Thyroid gland (tissue), 4 donors: ENCODE data around the gene KCNQ1. TPM values are rescaled to one million over a fixed set of nuclear protein-coding genes. Genes with fewer than 3 reads are reported as not detected.
A peak's percentile ranks its signal among the peaks of the same experiment; 100 is the strongest.

Source experiments
- DNase-seq, 2 donors: peaks; one replicate each; pipeline ENCODE4 v3.0.0-alpha.2; 2019
- H3K27ac ChIP-seq, 3 donors: fragments of 200-600 bp; sonication (generic); 1 replicate in 2 of 3; 2 replicates in 1 of 3; pipeline ENCODE4 v1.5.1; 2016 to 2019; ENCODE audit warnings: mild to moderate bottlenecking in 1 of 3, moderate library complexity in 1 of 3
- H3K27me3 ChIP-seq: fragments of 200-600 bp; sonication (generic); one replicate; pipeline ENCODE4 v1.5.1; 2019
- H3K36me3 ChIP-seq, 2 donors: fragments of 200-600 bp; sonication (generic); one replicate each; pipeline ENCODE4 v1.5.1; 2016 to 2019
- H3K4me1 ChIP-seq, 2 donors: fragments of 200-600 bp; sonication (generic); one replicate each; pipeline ENCODE4 v1.5.1; 2017 to 2019
- H3K4me3 ChIP-seq, 3 donors: fragments of 200-600 bp; sonication (generic); replicated peaks in 1 of 3; 1 replicate in 2 of 3; 2 replicates in 1 of 3; pipeline ENCODE4 v1.5.1; 2016; ENCODE audit warnings: mild to moderate bottlenecking in 1 of 3
- H3K9me3 ChIP-seq: fragments of 200-600 bp; sonication (generic); one replicate; pipeline ENCODE4 v1.5.1; 2017
- POLR2A ChIP-seq, 2 donors: fragments of 450-650 bp; IDR thresholded peaks; one replicate each; pipeline ENCODE4 v1.6.1; 2017; ENCODE audit warnings: antibody characterized with exemption in 2 of 2, mild to moderate bottlenecking in 2 of 2, moderate library complexity in 1 of 2
- WGBS, 2 donors: methylation state at CpG; one replicate each; pipeline ENCODE4 v1.1.5; 2017; 5-methylcytosine and 5-hydroxymethylcytosine counted together
- intact Hi-C: fragments of 100-400 bp; cut with DNase I; formaldehyde crosslinking; loops from one replicate; pipeline ENCODE4 v1.15.1; 2023
- total RNA-seq, 4 donors: library from RNA; depleted of rRNA; stranded (reverse); fragments of >200 nt; gene quantifications; one replicate each; pipeline ENCODE4 v1.2.3, GENCODE V29; 2016
- TF ChIP-seq, protein P1 (sequence below), 6 experiments: fragments of 200-600 bp in 3 of 6; fragments of 450-650 bp in 3 of 6; sonication (generic) in 3 of 6; IDR thresholded peaks; one replicate each; pipeline ENCODE4 v1.5.1; 2016 to 2019; ENCODE audit warnings: antibody characterized with exemption in 6 of 6, mild to moderate bottlenecking in 2 of 6, inconsistent platforms in 1 of 6, moderate library complexity in 1 of 6

KCNQ1 gene
- total RNA-seq, 4 donors from 2014 or later: 51.3 to 103 (median 97.8) TPM

GRCh38 chr11:2838091-2838490 is 393.3 kb downstream of the KCNQ1 start:
- no peak overlapping the region for H3K4me3 ChIP-seq

DNA sequence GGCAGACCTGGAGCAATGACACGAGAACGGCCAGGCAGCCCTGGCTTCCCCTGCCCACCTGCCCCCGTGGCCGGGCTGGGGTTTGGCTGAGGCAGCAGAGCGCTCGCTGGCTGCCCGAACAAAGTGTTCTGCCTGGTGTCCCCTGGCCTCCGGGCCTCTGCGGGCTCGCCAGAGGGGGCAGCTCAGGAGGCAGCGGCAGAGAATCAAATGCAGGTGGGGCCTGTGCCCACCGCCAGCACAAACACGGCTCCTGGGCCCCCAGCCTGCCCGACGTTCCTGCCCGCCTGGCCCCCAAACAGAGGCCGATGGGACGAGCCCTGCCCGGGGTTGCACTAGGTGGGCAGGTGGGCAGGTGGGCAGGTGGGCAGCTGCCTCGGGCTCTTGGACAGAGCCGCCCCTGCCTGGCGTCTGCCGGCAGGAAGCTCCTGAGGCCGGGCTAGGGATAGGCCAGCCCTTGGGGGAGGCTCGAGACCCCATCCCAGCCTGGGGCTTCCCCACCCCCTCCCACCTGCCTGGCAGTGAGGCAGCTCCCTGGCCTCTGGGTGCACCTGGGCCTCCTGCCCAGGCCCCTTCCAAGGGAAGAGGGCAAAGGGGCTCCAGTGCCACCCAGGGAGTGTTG is 394.0 kb downstream of the KCNQ1 start:
- TF ChIP-seq, protein P1, sequence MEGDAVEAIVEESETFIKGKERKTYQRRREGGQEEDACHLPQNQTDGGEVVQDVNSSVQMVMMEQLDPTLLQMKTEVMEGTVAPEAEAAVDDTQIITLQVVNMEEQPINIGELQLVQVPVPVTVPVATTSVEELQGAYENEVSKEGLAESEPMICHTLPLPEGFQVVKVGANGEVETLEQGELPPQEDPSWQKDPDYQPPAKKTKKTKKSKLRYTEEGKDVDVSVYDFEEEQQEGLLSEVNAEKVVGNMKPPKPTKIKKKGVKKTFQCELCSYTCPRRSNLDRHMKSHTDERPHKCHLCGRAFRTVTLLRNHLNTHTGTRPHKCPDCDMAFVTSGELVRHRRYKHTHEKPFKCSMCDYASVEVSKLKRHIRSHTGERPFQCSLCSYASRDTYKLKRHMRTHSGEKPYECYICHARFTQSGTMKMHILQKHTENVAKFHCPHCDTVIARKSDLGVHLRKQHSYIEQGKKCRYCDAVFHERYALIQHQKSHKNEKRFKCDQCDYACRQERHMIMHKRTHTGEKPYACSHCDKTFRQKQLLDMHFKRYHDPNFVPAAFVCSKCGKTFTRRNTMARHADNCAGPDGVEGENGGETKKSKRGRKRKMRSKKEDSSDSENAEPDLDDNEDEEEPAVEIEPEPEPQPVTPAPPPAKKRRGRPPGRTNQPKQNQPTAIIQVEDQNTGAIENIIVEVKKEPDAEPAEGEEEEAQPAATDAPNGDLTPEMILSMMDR (IDR thresholded peaks at IDR 0.05): no peak
- no peak for TF ChIP-seq POLR2A (IDR thresholded peaks at IDR 0.05)
- no peak for DNase-seq
- Histone ChIP-seq H3K27me3 (no peaks in the 10 kb centered on the region), H3K4me1 (peaks cover 9 to 15% of the 10 kb centered on the region in 2 donors), H3K9me3 (no peaks in the 10 kb centered on the region), H3K36me3 (no peaks in the 10 kb centered on the region), H3K4me3 (no peak overlapping the region), H3K27ac (no peak overlapping the region)
- WGBS, 2 donors: 89 to 94% methylated on average over 12 to 21 of the region's 25 CpGs
- intact Hi-C loops: no loop called here

More at GRCh38 chr11:2838091-2838490, 393.3 kb downstream of the KCNQ1 start:
- no peaks in the 10 kb centered on the region for H3K9me3 ChIP-seq
- peaks cover 9 to 15% of the 10 kb centered on the region in 2 donors for H3K4me1 ChIP-seq
- peak; percentile 17 to 33 for DNase-seq
- no peaks in the 10 kb centered on the region for H3K36me3 ChIP-seq
- 67 to 68% methylated on average over 11 of the region's 11 CpGs for WGBS, 2 donors
- H3K27ac ChIP-seq: no peak overlapping the region
- intact Hi-C loops: no loop called here
- no peaks in the 10 kb centered on the region for H3K27me3 ChIP-seq
- TF ChIP-seq, protein P1 (IDR thresholded peaks at IDR 0.05): no peak
- TF ChIP-seq POLR2A (IDR thresholded peaks at IDR 0.05): no peak

- H3K4me1 ChIP-seq: peaks cover 9 to 15% of the 10 kb centered on the region in 2 donors
- 79 to 84% methylated on average over 20 to 21 of the region's 23 CpGs for WGBS, 2 donors
- H3K27me3 ChIP-seq: no peaks in the 10 kb centered on the region
- H3K9me3 ChIP-seq: no peaks in the 10 kb centered on the region
- DNase-seq: no peak
- intact Hi-C loops: no loop called here
- TF ChIP-seq POLR2A (IDR thresholded peaks at IDR 0.05): no peak
- TF ChIP-seq, protein P1 (IDR thresholded peaks at IDR 0.05): no peak
- no peaks in the 10 kb centered on the region for H3K36me3 ChIP-seq
- no peak overlapping the region for H3K27ac ChIP-seq
- H3K4me3 ChIP-seq: no peak overlapping the region
Observed at GRCh38 chr11:2839395-2839943, 394.7 kb downstream of the KCNQ1 start.

- no peak for TF ChIP-seq POLR2A (IDR thresholded peaks at IDR 0.05)
- TF ChIP-seq, protein P1 (IDR thresholded peaks at IDR 0.05): no peak
- H3K9me3 ChIP-seq: no peaks in the 10 kb centered on the region
- WGBS, 2 donors: 93% methylated on average over 20 of the region's 26 CpGs; no CpG with 5 or more reads in 1 of the 2 donors
- DNase-seq: no peak
- no peak overlapping the region for H3K27ac ChIP-seq
- no peaks in the 10 kb centered on the region for H3K36me3 ChIP-seq
- H3K27me3 ChIP-seq: no peaks in the 10 kb centered on the region
- peaks cover 8 to 9% of the 10 kb centered on the region in 2 donors for H3K4me1 ChIP-seq
- intact Hi-C loops: no loop called here
- H3K4me3 ChIP-seq: no peak overlapping the region
Observed at GRCh38 chr11:2841411-2842190, 396.8 kb downstream of the KCNQ1 start.

GRCh38 chr11:2842876-2843275 is 398.1 kb downstream of the KCNQ1 start:
- TF ChIP-seq POLR2A (IDR thresholded peaks at IDR 0.05): no peak
- TF ChIP-seq, protein P1 (IDR thresholded peaks at IDR 0.05): no peak
- Histone ChIP-seq H3K27ac (no peak overlapping the region), H3K4me1 (peaks cover 5 to 9% of the 10 kb centered on the region in 2 donors), H3K9me3 (no peaks in the 10 kb centered on the region), H3K36me3 (no peaks in the 10 kb centered on the region), H3K4me3 (no peak overlapping the region), H3K27me3 (no peaks in the 10 kb centered on the region)
- no peak for DNase-seq
- 94 to 97% methylated on average over 9 to 12 of the region's 16 CpGs for WGBS, 2 donors
- intact Hi-C loops: no loop called here
